Activated T-cell treated with anti-CD3 and anti-CD28 coated beads, Interleukin-2, amount 50 U/mL, for 24 hours (primary cell): ENCODE measurements around the gene IPCEF1.

Experiments used
- DNase-seq: peaks from one replicate; pipeline ENCODE4 v3.0.0-alpha.2; 2020
- H3K27ac Mint-ChIP-seq: 2 replicates; pipeline ENCODE4 v1.8.0; 2020; ENCODE audit warnings: mild to moderate bottlenecking, mixed read lengths
- H3K27me3 Mint-ChIP-seq: 2 replicates; pipeline ENCODE4 v1.8.0; 2020; ENCODE audit warnings: mixed read lengths
- H3K36me3 Mint-ChIP-seq: 2 replicates; pipeline ENCODE4 v1.8.0; 2020; ENCODE audit warnings: low read depth, mixed read lengths
- H3K4me1 Mint-ChIP-seq: 2 replicates; pipeline ENCODE4 v1.8.0; 2020; ENCODE audit warnings: low read depth, mixed read lengths
- H3K4me3 Mint-ChIP-seq: 2 replicates; pipeline ENCODE4 v1.8.0; 2020; ENCODE audit warnings: mild to moderate bottlenecking, moderate library complexity, mixed read lengths
- H3K9me3 Mint-ChIP-seq: 2 replicates; pipeline ENCODE4 v1.8.0; 2020; ENCODE audit warnings: mixed read lengths

IPCEF1 gene

GRCh38 chr6:154157706-154158105 lies 198.9 kb downstream of the IPCEF1 start:
- no peaks in the 10 kb centered on the region for H3K9me3 Mint-ChIP-seq
- H3K4me1 Mint-ChIP-seq, result peaks cover 57% of the 10 kb centered on the region
- H3K36me3 Mint-ChIP-seq, result peaks cover 17% of the 10 kb centered on the region
- DNase-seq, result no peak
- H3K27me3 Mint-ChIP-seq, result no peaks in the 10 kb centered on the region
- H3K4me3 Mint-ChIP-seq, result peak overlapping the region; percentile 71
- H3K27ac Mint-ChIP-seq, result peak overlapping the region; percentile 88

- Mint-ChIP-seq H3K9me3 (no peaks in the 10 kb centered on the region), H3K4me3 (peak overlapping the region; percentile 71), H3K36me3 (peaks cover 17% of the 10 kb centered on the region), H3K4me1 (peaks cover 57% of the 10 kb centered on the region), H3K27ac (peak overlapping the region; percentile 88), H3K27me3 (no peaks in the 10 kb centered on the region)
- no peak for DNase-seq
Measured at GRCh38 chr6:154157082-154157481, 199.5 kb downstream of the IPCEF1 start.

- DNase-seq, result peak; percentile 74
- Mint-ChIP-seq H3K27me3 (no peaks in the 10 kb centered on the region), H3K36me3 (peaks cover 17% of the 10 kb centered on the region), H3K27ac (peak overlapping the region; percentile 88), H3K4me3 (peak overlapping the region; percentile 71), H3K4me1 (peaks cover 57% of the 10 kb centered on the region), H3K9me3 (no peaks in the 10 kb centered on the region)
Measured at GRCh38 chr6:154156135-154156896, 200.3 kb downstream of the IPCEF1 start.

- peak overlapping the region; percentile 69 for H3K27ac Mint-ChIP-seq
- H3K4me1 Mint-ChIP-seq, result peaks cover 44% of the 10 kb centered on the region
- H3K27me3 Mint-ChIP-seq, result no peaks in the 10 kb centered on the region
- no peak overlapping the region for H3K4me3 Mint-ChIP-seq
- H3K9me3 Mint-ChIP-seq, result no peaks in the 10 kb centered on the region
- peak; percentile 49 for DNase-seq
- peaks cover 6% of the 10 kb centered on the region for H3K36me3 Mint-ChIP-seq
Measured at GRCh38 chr6:154154389-154154967, 202.1 kb downstream of the IPCEF1 start.

- Mint-ChIP-seq H3K4me3 (no peak overlapping the region), H3K9me3 (no peaks in the 10 kb centered on the region), H3K27me3 (peaks cover 9% of the 10 kb centered on the region), H3K4me1 (peaks cover 5% of the 10 kb centered on the region), H3K36me3 (no peaks in the 10 kb centered on the region), H3K27ac (no peak overlapping the region)
- no peak for DNase-seq
Measured at GRCh38 chr6:154143753-154144152, 212.8 kb downstream of the IPCEF1 start.

GRCh38 chr6:154140743-154141142 lies 215.9 kb downstream of the IPCEF1 start:
- no peaks in the 10 kb centered on the region for H3K9me3 Mint-ChIP-seq
- no peak overlapping the region for H3K4me3 Mint-ChIP-seq
- H3K27ac Mint-ChIP-seq, result no peak overlapping the region
- peaks cover 12% of the 10 kb centered on the region for H3K27me3 Mint-ChIP-seq
- no peak for DNase-seq
- no peaks in the 10 kb centered on the region for H3K36me3 Mint-ChIP-seq
- H3K4me1 Mint-ChIP-seq, result peaks cover 5% of the 10 kb centered on the region

- H3K9me3 Mint-ChIP-seq, result no peaks in the 10 kb centered on the region
- H3K36me3 Mint-ChIP-seq, result no peaks in the 10 kb centered on the region
- H3K27ac Mint-ChIP-seq, result no peak overlapping the region
- no peak for DNase-seq
- peaks cover 5% of the 10 kb centered on the region for H3K4me1 Mint-ChIP-seq
- peaks cover 12% of the 10 kb centered on the region for H3K27me3 Mint-ChIP-seq
- H3K4me3 Mint-ChIP-seq, result no peak overlapping the region
Measured at GRCh38 chr6:154139892-154140291, 216.7 kb downstream of the IPCEF1 start.

- no peaks in the 10 kb centered on the region for H3K9me3 Mint-ChIP-seq
- peaks cover 12% of the 10 kb centered on the region for H3K27me3 Mint-ChIP-seq
- H3K4me1 Mint-ChIP-seq, result peaks cover 5% of the 10 kb centered on the region
- no peak overlapping the region for H3K27ac Mint-ChIP-seq
- no peak for DNase-seq
- no peak overlapping the region for H3K4me3 Mint-ChIP-seq
- no peaks in the 10 kb centered on the region for H3K36me3 Mint-ChIP-seq
Measured at GRCh38 chr6:154138793-154139192, 217.8 kb downstream of the IPCEF1 start.

GRCh38 chr6:154134471-154135147 lies 222.0 kb downstream of the IPCEF1 start:
- no peak overlapping the region for H3K4me3 Mint-ChIP-seq
- no peaks in the 10 kb centered on the region for H3K36me3 Mint-ChIP-seq
- H3K4me1 Mint-ChIP-seq, result peaks cover under 1% of the 10 kb centered on the region
- H3K27ac Mint-ChIP-seq, result no peak overlapping the region
- no peak for DNase-seq
- peaks cover 9% of the 10 kb centered on the region for H3K27me3 Mint-ChIP-seq
- H3K9me3 Mint-ChIP-seq, result no peaks in the 10 kb centered on the region

GRCh38 chr6:154127657-154128056 lies 228.9 kb downstream of the IPCEF1 start:
- Mint-ChIP-seq H3K36me3 (no peaks in the 10 kb centered on the region), H3K4me3 (no peak overlapping the region), H3K9me3 (no peaks in the 10 kb centered on the region), H3K4me1 (no peaks in the 10 kb centered on the region), H3K27ac (no peak overlapping the region), H3K27me3 (peaks cover 4% of the 10 kb centered on the region)
- no peak for DNase-seq

- Mint-ChIP-seq H3K4me3 (no peak overlapping the region), H3K36me3 (no peaks in the 10 kb centered on the region), H3K4me1 (no peaks in the 10 kb centered on the region), H3K27me3 (peaks cover 4% of the 10 kb centered on the region), H3K9me3 (no peaks in the 10 kb centered on the region), H3K27ac (no peak overlapping the region)
- no peak for DNase-seq
Measured at GRCh38 chr6:154125421-154125820, 231.2 kb downstream of the IPCEF1 start.

GRCh38 chr6:154123155-154123956 lies 233.2 kb downstream of the IPCEF1 start:
- Mint-ChIP-seq H3K4me1 (no peaks in the 10 kb centered on the region), H3K36me3 (no peaks in the 10 kb centered on the region), H3K27ac (no peak overlapping the region), H3K27me3 (peaks cover 11% of the 10 kb centered on the region), H3K9me3 (no peaks in the 10 kb centered on the region), H3K4me3 (no peak overlapping the region)
- DNase-seq, result no peak

GRCh38 chr6:154122195-154122925 lies 234.2 kb downstream of the IPCEF1 start:
- no peak overlapping the region for H3K4me3 Mint-ChIP-seq
- no peak overlapping the region for H3K27ac Mint-ChIP-seq
- no peak for DNase-seq
- H3K4me1 Mint-ChIP-seq, result no peaks in the 10 kb centered on the region
- no peaks in the 10 kb centered on the region for H3K9me3 Mint-ChIP-seq
- no peaks in the 10 kb centered on the region for H3K36me3 Mint-ChIP-seq
- H3K27me3 Mint-ChIP-seq, result peaks cover 11% of the 10 kb centered on the region

- H3K4me1 Mint-ChIP-seq, result no peaks in the 10 kb centered on the region
- no peaks in the 10 kb centered on the region for H3K36me3 Mint-ChIP-seq
- no peak overlapping the region for H3K27ac Mint-ChIP-seq
- no peak for DNase-seq
- H3K9me3 Mint-ChIP-seq, result no peaks in the 10 kb centered on the region
- H3K27me3 Mint-ChIP-seq, result peaks cover 17% of the 10 kb centered on the region
- H3K4me3 Mint-ChIP-seq, result no peak overlapping the region
Measured at GRCh38 chr6:154117485-154117884, 239.1 kb downstream of the IPCEF1 start.
